Natural killer cell (primary cell): ENCODE measurements around the gene RHOB. TPM values are rescaled to one million over a fixed set of nuclear protein-coding genes. Genes with fewer than 3 reads are reported as not detected.

ENCODE experiments used
- ATAC-seq, 3 donors: fragments of 150-1000 bp in 2 of 3; fragments of 200-7000 bp in 1 of 3; cut with Tn5 transposase; 1 replicate in 1 of 3; 2 replicates in 2 of 3; pipeline ENCODE4 v1.10.0; 2021; ENCODE audit warnings: mild to moderate bottlenecking in 2 of 3, moderate library complexity in 2 of 3
- DNase-seq, 2 donors: peaks; one replicate each; pipeline versions ENCODE4 v3.0.0 to v3.0.0-alpha.2; 2013 to 2021; ENCODE audit warnings: mixed read lengths in 1 of 2
- H3K27ac ChIP-seq: one replicate; pipeline ENCODE4 v1.5.1; 2013; ENCODE audit warnings: mild to moderate bottlenecking, low read length
- H3K27me3 ChIP-seq: one replicate; pipeline ENCODE4 v1.6.1; 2013; ENCODE audit warnings: low read length; ENCODE audit not compliant: control insufficient read depth, insufficient read depth
- H3K36me3 ChIP-seq: one replicate; pipeline ENCODE4 v1.6.1; 2013; ENCODE audit warnings: low read length; ENCODE audit not compliant: control insufficient read depth, insufficient read depth
- H3K4me1 ChIP-seq: one replicate; pipeline ENCODE4 v1.6.1; 2013; ENCODE audit warnings: low read length; ENCODE audit not compliant: control insufficient read depth, insufficient read depth
- H3K4me3 ChIP-seq: one replicate; pipeline ENCODE4 v1.5.1; 2013; ENCODE audit warnings: low read length
- H3K9me3 ChIP-seq: one replicate; pipeline ENCODE4 v1.6.1; 2013; ENCODE audit warnings: low read length; ENCODE audit not compliant: control insufficient read depth, insufficient read depth
- H3K27ac Mint-ChIP-seq, 2 donors: one replicate each; pipeline ENCODE4 v1.8.0; 2022; ENCODE audit warnings: mild to moderate bottlenecking in 2 of 2, mixed read lengths in 2 of 2, moderate library complexity in 1 of 2
- H3K27me3 Mint-ChIP-seq, 2 donors: one replicate each; pipeline ENCODE4 v1.8.0; 2022; ENCODE audit warnings: low read depth in 2 of 2, mixed read lengths in 2 of 2
- H3K36me3 Mint-ChIP-seq: one replicate; pipeline ENCODE4 v1.8.0; 2022; ENCODE audit warnings: mixed read lengths
- H3K4me1 Mint-ChIP-seq, 2 donors: one replicate each; pipeline ENCODE4 v1.8.0; 2022; ENCODE audit warnings: mixed read lengths in 2 of 2
- H3K4me3 Mint-ChIP-seq: one replicate; pipeline ENCODE4 v1.8.0; 2022; ENCODE audit warnings: mild to moderate bottlenecking, moderate library complexity, mixed read lengths
- H3K9me3 Mint-ChIP-seq, 2 donors: one replicate each; pipeline ENCODE4 v1.8.0; 2022; ENCODE audit warnings: mixed read lengths in 2 of 2
- WGBS: methylation state at CpG from one replicate; pipeline ENCODE4 v1.1.7; 2013; ENCODE audit warnings: missing lambda C conversion rate; ENCODE audit not compliant: insufficient coverage; 5-methylcytosine and 5-hydroxymethylcytosine counted together
- intact Hi-C: fragments of 100-400 bp; cut with micrococcal nuclease; formaldehyde crosslinking; loops from one replicate; pipeline ENCODE4 v1.14.2; 2022
- total RNA-seq, 4 donors: library from RNA; stranded (reverse); fragments of 120-200 nt in 1 of 4; gene quantifications; one replicate each; pipeline versions ENCODE4 v1.2.3 to v1.2.4, GENCODE V29; 2013 to 2022
- TF ChIP-seq, protein P1 (sequence below): fragments of 200-600 bp; IDR thresholded peaks from one replicate; pipeline ENCODE4 v1.8.0; 2022; ENCODE audit warnings: antibody characterized with exemption

RHOB gene
- total RNA-seq, 3 donors from 2014 or later (not counting 1 experiment from before 2014, with no cell fraction given), result 50.8 to 222 (median 64.7) TPM

- ATAC-seq (peak; percentile 70 to 84 (median 73)), DNase-seq (peak; percentile 32 to 45)
- H3K9me3 ChIP-seq, result no peaks in the 10 kb centered on the region
- 14% methylated on average over 12 of the region's 15 CpGs for WGBS
- Mint-ChIP-seq H3K9me3 (no peaks in the 10 kb centered on the region), H3K4me1 (peaks cover 35 to 52% of the 10 kb centered on the region in 2 donors), H3K4me3 (peak overlapping the region; percentile 76), H3K36me3 (no peaks in the 10 kb centered on the region), H3K27me3 (no peaks in the 10 kb centered on the region), H3K27ac (peak overlapping the region; percentile 89 to 96)
- H3K36me3 ChIP-seq, result no peaks in the 10 kb centered on the region
- peak overlapping the region; percentile 11 for H3K4me3 ChIP-seq
- TF ChIP-seq, protein P1, sequence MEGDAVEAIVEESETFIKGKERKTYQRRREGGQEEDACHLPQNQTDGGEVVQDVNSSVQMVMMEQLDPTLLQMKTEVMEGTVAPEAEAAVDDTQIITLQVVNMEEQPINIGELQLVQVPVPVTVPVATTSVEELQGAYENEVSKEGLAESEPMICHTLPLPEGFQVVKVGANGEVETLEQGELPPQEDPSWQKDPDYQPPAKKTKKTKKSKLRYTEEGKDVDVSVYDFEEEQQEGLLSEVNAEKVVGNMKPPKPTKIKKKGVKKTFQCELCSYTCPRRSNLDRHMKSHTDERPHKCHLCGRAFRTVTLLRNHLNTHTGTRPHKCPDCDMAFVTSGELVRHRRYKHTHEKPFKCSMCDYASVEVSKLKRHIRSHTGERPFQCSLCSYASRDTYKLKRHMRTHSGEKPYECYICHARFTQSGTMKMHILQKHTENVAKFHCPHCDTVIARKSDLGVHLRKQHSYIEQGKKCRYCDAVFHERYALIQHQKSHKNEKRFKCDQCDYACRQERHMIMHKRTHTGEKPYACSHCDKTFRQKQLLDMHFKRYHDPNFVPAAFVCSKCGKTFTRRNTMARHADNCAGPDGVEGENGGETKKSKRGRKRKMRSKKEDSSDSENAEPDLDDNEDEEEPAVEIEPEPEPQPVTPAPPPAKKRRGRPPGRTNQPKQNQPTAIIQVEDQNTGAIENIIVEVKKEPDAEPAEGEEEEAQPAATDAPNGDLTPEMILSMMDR, result no peak
- H3K4me1 ChIP-seq, result peaks cover 65% of the 10 kb centered on the region
- intact Hi-C loops, result loop anchor here (1.0 kb wide), 1 partner anchor 22 kb away; no protein-coding TSS in a partner anchor
- H3K27me3 ChIP-seq, result no peaks in the 10 kb centered on the region
- peak overlapping the region; percentile 85 for H3K27ac ChIP-seq
Measured at GRCh38 chr2:20424300-20425290, 22.3 kb upstream of the RHOB start.

- ATAC-seq, result peak in 2 of 3 donors; percentile 41 to 43
- H3K36me3 Mint-ChIP-seq, result no peaks in the 10 kb centered on the region
- DNase-seq, result no peak
- peaks cover 35 to 47% of the 10 kb centered on the region in 2 donors for H3K4me1 Mint-ChIP-seq
- H3K27me3 Mint-ChIP-seq, result no peaks in the 10 kb centered on the region
- peak overlapping the region; percentile 76 for H3K4me3 Mint-ChIP-seq
- WGBS, result 42% methylated on average over 3 of the region's 6 CpGs
- H3K9me3 Mint-ChIP-seq, result no peaks in the 10 kb centered on the region
- Histone ChIP-seq H3K4me1 (peaks cover 66% of the 10 kb centered on the region), H3K9me3 (no peaks in the 10 kb centered on the region), H3K27me3 (no peaks in the 10 kb centered on the region), H3K36me3 (no peaks in the 10 kb centered on the region), H3K27ac (peak overlapping the region; percentile 85), H3K4me3 (no peak overlapping the region)
- intact Hi-C loops, result no loop called here
- peak overlapping the region; percentile 89 to 96 for H3K27ac Mint-ChIP-seq
- TF ChIP-seq, protein P1, result no peak
Measured at GRCh38 chr2:20425371-20425881, 21.4 kb upstream of the RHOB start.

DNA sequence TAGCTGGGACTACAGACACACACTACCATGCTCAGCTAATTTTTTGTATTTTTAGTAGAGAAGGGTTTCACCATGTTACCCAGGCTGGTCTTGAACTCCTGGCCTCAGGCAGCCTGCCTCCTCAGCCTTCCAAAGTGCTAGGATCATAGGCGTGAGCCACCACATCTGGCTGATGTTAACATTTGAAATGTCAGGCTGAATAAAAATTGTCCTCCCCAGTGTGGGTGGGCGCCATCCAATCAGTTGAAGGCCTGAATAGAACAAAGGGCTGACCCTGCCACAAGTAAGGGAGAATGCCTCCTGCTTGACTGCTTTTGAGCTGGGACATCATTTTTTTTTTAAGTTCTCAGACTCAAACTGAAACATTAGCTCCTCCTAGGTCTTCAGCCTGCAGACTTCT lies 21.0 kb upstream of the RHOB start:
- H3K27me3 ChIP-seq, result no peaks in the 10 kb centered on the region
- DNase-seq (no peak), ATAC-seq (no peak)
- WGBS, result 91% methylated on average over 2 of the region's 2 CpGs
- peak overlapping the region; percentile 89 to 96 for H3K27ac Mint-ChIP-seq
- H3K4me3 Mint-ChIP-seq, result peak overlapping the region; percentile 76
- no peaks in the 10 kb centered on the region for H3K9me3 Mint-ChIP-seq
- no peaks in the 10 kb centered on the region for H3K9me3 ChIP-seq
- H3K36me3 Mint-ChIP-seq, result no peaks in the 10 kb centered on the region
- H3K4me1 ChIP-seq, result peaks cover 70% of the 10 kb centered on the region
- TF ChIP-seq, protein P1, result no peak
- peak overlapping the region; percentile 85 for H3K27ac ChIP-seq
- intact Hi-C loops, result no loop called here
- no peak overlapping the region for H3K4me3 ChIP-seq
- H3K36me3 ChIP-seq, result no peaks in the 10 kb centered on the region
- peaks cover 0 to under 1% of the 10 kb centered on the region in 2 donors for H3K27me3 Mint-ChIP-seq
- H3K4me1 Mint-ChIP-seq, result peaks cover 39 to 51% of the 10 kb centered on the region in 2 donors
